Measurements from ENCODE around the gene CDC42EP4. TPM values are rescaled to one million over a fixed set of nuclear protein-coding genes. Genes with fewer than 3 reads are reported as not detected.

The CDC42EP4 gene
- total RNA-seq, 2 experiments from 2014 or later = 1.7 to 2.1 TPM

Other genes starting within 250 kb of the CDC42EP4 start
- gene SLC39A11, start 219.3 kb downstream of the CDC42EP4 start, total RNA-seq = 10 to 100 TPM; 19.5 to 23.4 TPM
- gene SSTR2, start 147.0 kb downstream of the CDC42EP4 start, total RNA-seq = not detected
- gene COG1, start 118.9 kb downstream of the CDC42EP4 start, total RNA-seq = 10 to 100 TPM; 29.2 to 32.5 TPM
- gene CPSF4L, start 50.1 kb downstream of the CDC42EP4 start, total RNA-seq = not detected

Measured in activated CD4-positive, alpha-beta T cell treated with anti-CD3 and anti-CD28 coated beads, Interleukin-2, amount 10 ng/mL, durations not matched to agents 7 days and 5 days (primary cell).